CD4-positive, alpha-beta T cell (primary cell): ENCODE results near the gene CDK14. TPM values are rescaled to one million over a fixed set of nuclear protein-coding genes. Genes with fewer than 3 reads are reported as not detected.

Experiments used
- ATAC-seq: fragments of 200-7000 bp; cut with Tn5 transposase; one replicate; pipeline ENCODE4 v1.10.0; 2022; ENCODE audit warnings: mild to moderate bottlenecking; ENCODE audit not compliant: poor library complexity
- CTCF ChIA-PET: fragments of 350-600 bp; sonication (Branson Sonifier 250); formaldehyde crosslinking; loops from one replicate; lab custom pipeline; 2021; ENCODE audit warnings: antibody characterized with exemption, inconsistent platforms; lab: Charles Lee
- POLR2A ChIA-PET: fragments of 350-600 bp; sonication (Branson Sonifier 250); formaldehyde crosslinking; loops from one replicate; lab custom pipeline; 2021; ENCODE audit warnings: antibody characterized with exemption, inconsistent platforms; lab: Charles Lee
- DNase-seq, 14 experiments: peaks; one replicate each; pipeline ENCODE4 v3.0.0-alpha.2; 2013 to 2020; ENCODE audit warnings: mixed read lengths in 2 of 14
- H3K27ac ChIP-seq, 2 donors: one replicate each; pipeline versions ENCODE4 v1.5.1 to v1.7.0; 2013; ENCODE audit warnings: low read length in 2 of 2, low read depth in 1 of 2, mild to moderate bottlenecking in 1 of 2
- H3K27me3 ChIP-seq, 2 experiments: 1 replicate in 1 of 2; 2 replicates in 1 of 2; pipeline versions ENCODE4 v1.6.1 to v1.7.0; 2013; ENCODE audit warnings: low read length in 2 of 2, control low read depth in 1 of 2, mild to moderate bottlenecking in 1 of 2, moderate library complexity in 1 of 2; ENCODE audit not compliant: insufficient read depth in 2 of 2, control insufficient read depth in 1 of 2
- H3K36me3 ChIP-seq: one replicate; pipeline ENCODE4 v1.6.1; 2013; ENCODE audit warnings: low read length, control low read depth; ENCODE audit not compliant: insufficient read depth
- H3K4me1 ChIP-seq: one replicate; pipeline ENCODE4 v1.6.1; 2013; ENCODE audit warnings: low read length, control low read depth; ENCODE audit not compliant: insufficient read depth
- H3K4me3 ChIP-seq: one replicate; pipeline ENCODE4 v1.5.1; 2013; ENCODE audit warnings: mild to moderate bottlenecking, low read length, moderate library complexity
- H3K9me3 ChIP-seq, 2 experiments: 1 replicate in 1 of 2; 2 replicates in 1 of 2; pipeline versions ENCODE4 v1.6.1 to v1.7.0; 2013; ENCODE audit warnings: low read length in 2 of 2, mild to moderate bottlenecking in 2 of 2, control low read depth in 1 of 2, moderate library complexity in 1 of 2; ENCODE audit not compliant: control insufficient read depth in 1 of 2, insufficient read depth in 1 of 2
- H3K27ac Mint-ChIP-seq: one replicate; pipeline ENCODE4 v1.8.0; 2020; ENCODE audit warnings: mixed read lengths
- H3K27me3 Mint-ChIP-seq: one replicate; pipeline ENCODE4 v1.8.0; 2021; ENCODE audit warnings: mixed read lengths
- H3K36me3 Mint-ChIP-seq: one replicate; pipeline ENCODE4 v1.8.0; 2021; ENCODE audit warnings: low read depth, mixed read lengths
- H3K4me1 Mint-ChIP-seq: one replicate; pipeline ENCODE4 v1.8.0; 2021; ENCODE audit warnings: low read depth, mixed read lengths
- H3K4me3 Mint-ChIP-seq: one replicate; pipeline ENCODE4 v1.8.0; 2020; ENCODE audit warnings: mild to moderate bottlenecking, mixed read lengths
- H3K9me3 Mint-ChIP-seq: one replicate; pipeline ENCODE4 v1.8.0; 2020; ENCODE audit warnings: mixed read lengths
- intact Hi-C, 2 experiments: fragments of 100-400 bp; cut with DNase I in 1 of 2; cut with micrococcal nuclease in 1 of 2; formaldehyde crosslinking; loops; one replicate each; pipeline versions ENCODE4 v1.15.1 to v1.9.0; 2023 to 2025; cut with DNase I, micrococcal nuclease
- total RNA-seq, 174 experiments: library from RNA in 2 of 174; stranded (reverse) in 2 of 174; gene quantifications; one replicate each; pipeline ENCODE4 v1.2.3 and lab custom pipeline; 2021 to 2026
- TF ChIP-seq, protein P1 (sequence below): fragments of 200-600 bp; IDR thresholded peaks from one replicate; pipeline ENCODE4 v1.8.0; 2022; ENCODE audit warnings: antibody characterized with exemption, mild to moderate bottlenecking

The CDK14 gene
- total RNA-seq, 2 experiments from 2014 or later: 0.45 to 0.47 TPM

DNA sequence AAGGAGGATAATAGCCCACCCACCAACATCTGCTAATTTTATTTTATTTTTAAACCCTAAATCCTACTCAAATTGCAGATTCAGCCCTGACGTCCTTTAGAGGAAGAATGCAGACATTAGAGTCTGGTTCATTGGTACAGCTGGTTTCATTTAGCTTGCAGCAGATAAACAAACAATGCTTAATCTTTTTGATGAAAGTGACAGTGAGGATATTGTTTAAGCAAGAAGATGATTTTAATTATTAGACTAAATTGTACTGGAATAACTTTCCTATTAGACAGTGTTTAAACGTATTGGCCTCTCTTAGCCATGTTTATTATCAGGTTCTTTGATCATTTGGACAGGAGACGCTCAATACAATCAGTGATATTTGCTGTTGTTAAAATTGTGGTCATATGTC is 164.8 kb downstream of the CDK14 start:
- TF ChIP-seq, protein P1, sequence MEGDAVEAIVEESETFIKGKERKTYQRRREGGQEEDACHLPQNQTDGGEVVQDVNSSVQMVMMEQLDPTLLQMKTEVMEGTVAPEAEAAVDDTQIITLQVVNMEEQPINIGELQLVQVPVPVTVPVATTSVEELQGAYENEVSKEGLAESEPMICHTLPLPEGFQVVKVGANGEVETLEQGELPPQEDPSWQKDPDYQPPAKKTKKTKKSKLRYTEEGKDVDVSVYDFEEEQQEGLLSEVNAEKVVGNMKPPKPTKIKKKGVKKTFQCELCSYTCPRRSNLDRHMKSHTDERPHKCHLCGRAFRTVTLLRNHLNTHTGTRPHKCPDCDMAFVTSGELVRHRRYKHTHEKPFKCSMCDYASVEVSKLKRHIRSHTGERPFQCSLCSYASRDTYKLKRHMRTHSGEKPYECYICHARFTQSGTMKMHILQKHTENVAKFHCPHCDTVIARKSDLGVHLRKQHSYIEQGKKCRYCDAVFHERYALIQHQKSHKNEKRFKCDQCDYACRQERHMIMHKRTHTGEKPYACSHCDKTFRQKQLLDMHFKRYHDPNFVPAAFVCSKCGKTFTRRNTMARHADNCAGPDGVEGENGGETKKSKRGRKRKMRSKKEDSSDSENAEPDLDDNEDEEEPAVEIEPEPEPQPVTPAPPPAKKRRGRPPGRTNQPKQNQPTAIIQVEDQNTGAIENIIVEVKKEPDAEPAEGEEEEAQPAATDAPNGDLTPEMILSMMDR: no peak
- ChIA-PET POLR2A (no interaction called here), CTCF (no interaction called here)
- no peak overlapping the region for H3K4me3 ChIP-seq
- H3K36me3 ChIP-seq: no peaks in the 10 kb centered on the region
- Mint-ChIP-seq H3K4me3 (no peak overlapping the region), H3K36me3 (no peaks in the 10 kb centered on the region), H3K4me1 (no peaks in the 10 kb centered on the region), H3K27ac (no peak overlapping the region), H3K27me3 (no peaks in the 10 kb centered on the region), H3K9me3 (no peaks in the 10 kb centered on the region)
- no peaks in the 10 kb centered on the region for H3K27me3 ChIP-seq
- DNase-seq: no peak
- H3K27ac ChIP-seq: no peak overlapping the region
- no peaks in the 10 kb centered on the region for H3K4me1 ChIP-seq
- ATAC-seq: no peak
- H3K9me3 ChIP-seq: no peaks in the 10 kb centered on the region
- intact Hi-C loops: no loop called here

DNA sequence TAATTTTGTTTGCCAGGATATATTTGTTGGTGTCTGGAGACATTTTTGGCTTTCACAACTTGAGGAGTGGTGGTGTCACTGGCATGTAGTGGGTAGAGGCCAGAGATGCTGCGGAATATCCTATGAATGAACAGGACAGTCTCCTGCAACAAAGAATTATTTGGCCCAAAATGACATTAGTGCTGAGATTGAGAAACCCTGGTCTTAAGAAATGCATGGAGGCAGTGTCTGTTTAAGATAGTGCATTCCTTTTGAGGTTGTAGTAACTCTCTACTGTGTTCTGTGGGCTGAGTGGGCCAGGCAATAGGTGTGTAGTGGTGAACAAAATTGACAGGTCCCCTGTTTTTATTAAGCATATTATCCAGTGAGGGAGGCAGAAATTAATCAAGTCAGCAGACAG is 165.5 kb downstream of the CDK14 start:
- Mint-ChIP-seq H3K27me3 (no peaks in the 10 kb centered on the region), H3K4me1 (no peaks in the 10 kb centered on the region), H3K9me3 (no peaks in the 10 kb centered on the region)

DNA sequence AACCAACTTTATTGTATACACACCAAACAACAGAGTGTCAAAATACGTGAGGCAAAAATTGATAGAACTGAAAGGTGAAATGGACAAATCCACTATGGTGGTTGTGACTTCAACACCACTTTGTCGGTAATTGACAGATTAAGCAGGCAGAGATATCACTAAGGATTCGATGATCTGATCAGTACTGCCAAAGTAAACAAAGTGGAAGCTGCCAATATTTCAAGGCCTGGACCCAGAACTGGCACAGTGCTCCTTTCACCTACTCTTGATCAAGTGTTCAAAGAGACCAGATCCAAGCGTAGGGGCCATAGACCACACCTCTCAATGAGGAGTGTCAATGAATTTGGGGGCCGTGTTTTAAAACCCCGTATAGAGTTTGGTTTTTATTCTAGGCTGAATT is 167.0 kb downstream of the CDK14 start:
- Histone ChIP-seq H3K4me1 (no peaks in the 10 kb centered on the region), H3K4me3 (no peak overlapping the region), H3K27me3 (no peaks in the 10 kb centered on the region), H3K27ac (no peak overlapping the region), H3K36me3 (no peaks in the 10 kb centered on the region), H3K9me3 (no peaks in the 10 kb centered on the region)
- no peaks in the 10 kb centered on the region for H3K9me3 Mint-ChIP-seq
- H3K4me3 Mint-ChIP-seq: no peak overlapping the region
- H3K27ac Mint-ChIP-seq: no peak overlapping the region
- CTCF ChIA-PET: no interaction called here
- POLR2A ChIA-PET: no interaction called here
- no peak for DNase-seq
- H3K4me1 Mint-ChIP-seq: no peaks in the 10 kb centered on the region
- intact Hi-C loops: no loop called here
- H3K27me3 Mint-ChIP-seq: no peaks in the 10 kb centered on the region
- ATAC-seq: no peak
- H3K36me3 Mint-ChIP-seq: no peaks in the 10 kb centered on the region
- TF ChIP-seq, protein P1: no peak

More for the DNA sequence above, 165.5 kb downstream of the CDK14 start:
- no peaks in the 10 kb centered on the region for H3K36me3 ChIP-seq
- H3K4me1 ChIP-seq: no peaks in the 10 kb centered on the region
- ATAC-seq (no peak), DNase-seq (no peak)
- Mint-ChIP-seq H3K4me3 (no peak overlapping the region), H3K27ac (no peak overlapping the region), H3K36me3 (no peaks in the 10 kb centered on the region)
- H3K9me3 ChIP-seq: no peaks in the 10 kb centered on the region
- ChIA-PET POLR2A (no interaction called here), CTCF (no interaction called here)
- no peak overlapping the region for H3K27ac ChIP-seq
- H3K4me3 ChIP-seq: no peak overlapping the region
- intact Hi-C loops: no loop called here
- TF ChIP-seq, protein P1: no peak
- no peaks in the 10 kb centered on the region for H3K27me3 ChIP-seq
